Fibroblast of skin of abdomen (primary cell): Measurements from ENCODE around the gene BAAT.

Experiments
- DNase-seq: peaks from one replicate; pipeline ENCODE4 v3.0.0-alpha.2; 2013

Gene BAAT

GRCh38 chr9:101312661-101313060 is 72.1 kb downstream of the BAAT start:
- no peak for DNase-seq

- peak; percentile 73 for DNase-seq
Measured at GRCh38 chr9:101311758-101312420, 72.9 kb downstream of the BAAT start.

GRCh38 chr9:101311191-101311590 is 73.6 kb downstream of the BAAT start:
- DNase-seq: no peak
